CD4-positive, alpha-beta T cell treated with Interleukin-12 subunit alpha and Interleukin-12 subunit beta, for 1 hour (primary cell): ENCODE data around the gene BLOC1S1.

Experiments
- DNase-seq: peaks from one replicate; pipeline ENCODE4 v3.0.0-alpha.2; 2020

Gene BLOC1S1

DNA sequence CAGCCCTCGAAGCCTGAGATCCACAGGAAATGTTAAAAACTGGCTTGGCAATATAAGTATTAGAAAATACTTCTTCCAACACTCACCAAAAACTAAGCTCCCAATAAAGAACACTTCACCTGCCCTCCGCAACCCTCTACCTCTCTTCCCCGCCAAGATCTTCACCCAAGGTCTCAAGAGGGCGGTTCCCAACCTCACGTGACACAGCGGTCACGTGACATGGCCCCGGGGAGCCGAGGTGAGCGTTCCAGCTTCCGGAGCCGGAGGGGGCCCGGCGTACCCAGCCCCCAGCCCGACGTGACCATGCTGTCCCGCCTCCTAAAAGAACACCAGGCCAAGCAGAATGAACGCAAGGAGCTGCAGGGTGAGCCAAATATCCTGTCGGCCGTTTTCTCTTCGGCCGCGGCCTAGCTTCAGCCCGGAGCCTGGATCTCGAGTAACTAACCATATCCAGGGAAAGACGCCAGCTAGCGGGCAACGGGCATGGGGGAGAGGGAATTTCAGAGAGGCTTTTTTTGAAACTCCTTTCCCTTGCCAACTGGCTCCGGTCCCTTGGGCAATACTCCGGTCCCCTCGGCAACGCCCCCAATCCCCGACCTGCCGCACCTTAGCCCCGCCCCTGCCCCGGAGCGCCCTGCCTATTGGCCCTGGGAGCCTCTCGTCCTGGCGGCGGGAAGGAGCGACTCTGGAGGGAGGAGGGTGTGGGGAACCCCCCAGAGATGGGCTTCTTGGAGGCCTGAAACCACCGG, at the start of gene BLOC1S1:
Gene BLOC1S1, plus strand, starts transcription at position 214 of the 749 bp plus-strand sequence. Its CDS starts 6 bp downstream, at position 220.
- peak; percentile 91 for DNase-seq

DNA sequence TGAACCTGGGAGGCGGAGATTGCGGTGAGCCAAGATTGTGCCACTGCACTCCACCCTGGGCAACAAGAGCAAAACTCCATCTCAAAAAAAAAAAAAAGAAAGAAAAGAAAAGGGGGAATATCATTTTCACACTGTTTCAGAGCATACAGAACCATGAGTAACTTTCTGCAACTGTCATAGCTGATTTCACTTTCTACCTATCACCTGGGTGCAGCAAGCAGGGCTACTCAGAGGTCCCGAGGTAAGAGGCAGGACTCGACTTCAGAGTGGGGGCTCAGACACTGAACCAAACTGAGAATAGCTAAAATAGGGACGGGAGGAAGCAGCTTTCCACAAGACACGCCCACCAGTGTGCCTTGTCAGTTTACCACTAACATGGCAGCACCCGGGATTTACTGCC, 49.3 kb upstream of the BLOC1S1 start:
- DNase-seq: no peak

DNA sequence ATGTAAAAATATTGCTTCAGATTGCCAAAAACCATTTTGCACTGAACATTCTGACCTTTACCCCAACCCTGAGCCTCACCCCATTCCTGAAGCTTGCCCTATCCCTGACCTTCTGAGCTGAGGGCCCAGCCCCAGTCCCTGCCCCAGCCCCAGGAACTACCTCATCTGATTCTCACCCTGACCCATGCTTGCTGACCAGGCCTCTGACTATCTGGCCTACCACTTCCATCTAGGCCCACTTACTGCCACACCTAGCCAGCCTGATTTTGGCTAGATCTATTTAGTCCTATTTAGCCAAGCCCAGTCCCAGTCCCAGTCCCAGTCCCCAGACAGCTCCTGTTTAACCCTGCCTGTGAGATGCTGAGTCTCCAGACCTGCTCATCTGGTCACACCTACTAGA, 45.6 kb upstream of the BLOC1S1 start:
- DNase-seq: no peak

DNA sequence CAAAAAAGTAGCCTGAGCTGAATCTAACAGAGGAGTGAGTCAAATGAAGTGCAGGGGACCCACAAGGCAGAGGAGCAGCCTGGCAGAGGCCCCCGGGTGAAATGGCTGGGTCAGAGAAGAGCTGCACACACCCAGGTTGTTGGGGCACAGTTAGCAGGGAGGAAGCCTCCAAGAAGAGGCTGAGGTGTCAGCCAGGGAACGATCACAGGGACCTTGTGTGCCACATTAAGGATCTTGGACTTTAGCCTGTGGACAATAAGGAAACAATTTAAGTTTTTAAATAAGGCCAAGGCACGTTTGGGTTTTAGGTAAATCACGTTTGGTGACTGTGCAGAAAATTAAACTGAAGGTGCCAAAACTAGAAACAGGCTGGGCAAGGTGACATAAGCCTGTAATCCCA, 44.1 kb upstream of the BLOC1S1 start:
- no peak for DNase-seq

DNA sequence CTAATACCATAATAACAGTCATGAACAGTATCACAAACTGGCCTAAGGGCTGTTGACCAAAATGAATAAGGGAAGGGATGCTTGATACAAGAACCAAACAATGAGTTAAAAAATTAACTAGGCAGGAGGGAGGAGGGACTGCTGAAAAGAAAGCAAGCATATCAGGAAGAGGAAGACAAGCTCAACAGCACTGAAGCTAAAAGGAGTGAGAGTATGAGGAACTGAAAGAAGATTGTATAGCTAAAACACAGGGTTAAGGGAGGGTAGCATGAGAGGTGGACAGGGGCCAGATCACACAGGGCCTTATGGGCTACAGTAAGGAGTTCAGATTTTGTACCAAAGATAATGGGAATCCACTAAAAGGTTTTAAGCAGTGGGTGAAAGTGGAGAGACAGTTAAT, 42.2 kb upstream of the BLOC1S1 start:
- no peak for DNase-seq

DNA sequence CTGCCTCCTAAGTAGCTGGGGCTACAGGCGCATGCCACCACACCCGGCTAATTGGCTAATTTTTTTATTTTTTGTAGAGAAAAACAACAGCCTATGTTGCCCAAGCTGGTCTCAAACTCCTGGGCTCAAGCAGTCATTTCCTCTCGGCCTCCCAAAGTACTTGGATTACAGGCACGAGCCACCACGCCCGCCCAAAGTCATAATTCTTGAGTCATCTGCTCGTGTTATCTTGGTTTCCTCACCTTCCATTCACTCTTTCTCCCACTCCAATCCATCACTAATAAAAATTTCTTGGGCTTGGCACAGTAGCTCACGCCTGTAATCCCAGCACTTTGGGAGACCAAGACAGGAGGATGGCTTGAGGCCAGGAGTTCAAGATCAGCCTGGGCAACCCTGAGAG, 40.2 kb upstream of the BLOC1S1 start:
- no peak for DNase-seq

DNA sequence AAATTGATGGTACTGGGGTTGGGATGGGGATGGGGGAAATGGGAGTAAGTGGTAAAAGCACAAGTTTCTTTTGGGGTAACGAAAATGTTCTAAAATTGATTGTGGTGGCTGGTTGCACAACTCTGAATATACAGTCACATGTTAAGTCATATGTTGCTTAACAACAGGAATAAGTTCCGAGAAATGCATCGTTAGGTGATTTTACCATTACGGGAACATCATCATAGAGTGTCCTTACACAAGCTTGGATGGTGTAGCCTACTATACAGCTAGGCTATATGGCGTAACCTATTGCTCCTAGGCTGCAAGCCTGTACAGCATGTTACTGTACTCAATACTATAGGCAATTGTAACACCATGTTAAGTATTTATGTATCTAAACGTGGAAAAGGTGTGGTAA, 39.1 kb upstream of the BLOC1S1 start:
- DNase-seq: no peak

DNA sequence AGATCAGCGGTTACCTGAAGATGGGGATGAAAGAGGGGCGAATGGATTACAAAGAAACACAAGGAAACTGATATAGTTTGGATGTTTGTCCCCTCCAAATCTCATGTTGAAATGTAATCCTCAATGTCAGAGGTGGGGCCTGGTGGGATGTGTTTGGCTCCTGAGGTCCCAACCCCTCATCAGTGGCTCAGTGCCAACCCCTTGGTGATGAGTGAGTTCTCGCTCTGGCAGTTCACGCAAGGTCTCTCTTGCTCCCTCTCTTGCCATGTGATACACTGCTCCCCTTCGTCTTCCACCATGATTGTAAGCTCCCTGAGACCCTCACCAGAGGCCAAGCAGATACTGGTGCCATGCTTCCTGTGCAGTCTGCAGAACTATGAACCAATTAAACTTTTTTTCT, 36.2 kb upstream of the BLOC1S1 start:
- no peak for DNase-seq

DNA sequence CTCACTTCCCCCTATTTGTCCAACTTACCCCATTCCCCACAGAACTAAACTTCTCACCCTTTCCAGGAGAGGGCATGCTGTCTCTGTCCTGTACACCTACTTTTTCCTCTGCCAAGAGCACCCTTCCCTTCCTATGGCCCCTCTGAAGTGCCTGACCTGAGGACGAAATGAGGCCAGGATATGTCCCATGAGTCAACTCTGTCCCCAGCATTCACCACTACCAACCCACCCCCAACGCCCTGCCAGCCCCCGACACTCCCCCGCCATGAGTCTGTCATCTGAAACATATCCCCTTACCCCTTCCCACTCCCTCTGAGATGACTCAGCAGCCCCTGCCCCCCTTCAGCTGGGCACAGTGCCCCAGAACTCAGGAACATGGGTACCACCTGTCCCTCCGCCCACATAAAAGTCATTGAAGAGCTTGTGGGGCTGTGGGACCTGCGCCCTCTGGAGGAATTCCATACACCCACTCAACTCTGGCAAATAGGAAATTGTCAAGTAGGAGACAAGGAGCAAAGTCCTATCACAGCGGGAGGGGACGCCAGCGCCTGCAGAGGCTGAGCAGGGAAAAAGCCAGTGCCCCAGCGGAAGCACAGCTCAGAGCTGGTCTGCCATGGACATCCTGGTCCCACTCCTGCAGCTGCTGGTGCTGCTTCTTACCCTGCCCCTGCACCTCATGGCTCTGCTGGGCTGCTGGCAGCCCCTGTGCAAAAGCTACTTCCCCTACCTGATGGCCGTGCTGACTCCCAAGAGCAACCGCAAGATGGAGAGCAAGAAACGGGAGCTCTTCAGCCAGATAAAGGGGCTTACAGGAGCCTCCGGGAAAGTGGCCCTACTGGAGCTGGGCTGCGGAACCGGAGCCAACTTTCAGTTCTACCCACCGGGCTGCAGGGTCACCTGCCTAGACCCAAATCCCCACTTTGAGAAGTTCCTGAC, 34.4 kb upstream of the BLOC1S1 start:
- DNase-seq: no peak

DNA sequence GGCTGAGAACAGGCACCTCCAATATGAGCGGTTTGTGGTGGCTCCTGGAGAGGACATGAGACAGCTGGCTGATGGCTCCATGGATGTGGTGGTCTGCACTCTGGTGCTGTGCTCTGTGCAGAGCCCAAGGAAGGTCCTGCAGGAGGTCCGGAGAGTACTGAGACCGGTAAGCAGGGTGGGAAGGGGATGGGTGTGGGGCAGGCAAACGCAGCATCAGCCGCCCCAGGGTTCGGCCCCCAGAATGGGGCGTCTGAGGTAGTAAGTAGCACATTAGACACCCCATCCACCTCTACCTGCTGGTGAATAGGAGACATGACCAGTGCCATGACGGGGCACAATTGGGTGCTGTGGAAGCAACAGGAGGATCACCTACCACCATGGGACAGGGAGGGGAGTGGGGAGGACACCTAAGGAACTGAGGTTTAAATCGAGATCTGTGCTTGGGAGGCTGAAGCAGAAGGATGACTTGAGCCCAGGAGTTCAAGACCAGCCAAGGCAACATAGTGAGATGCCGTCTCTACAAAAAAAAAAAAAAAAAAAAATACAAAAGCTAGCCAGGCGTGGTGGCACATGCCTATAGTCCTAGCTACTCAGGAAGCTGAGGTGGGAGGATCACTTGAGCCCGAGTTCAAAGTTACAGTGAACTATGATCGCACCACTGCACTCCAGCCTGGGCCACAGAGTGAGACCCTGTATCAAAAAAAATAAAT, 33.6 kb upstream of the BLOC1S1 start:
- no peak for DNase-seq

DNA sequence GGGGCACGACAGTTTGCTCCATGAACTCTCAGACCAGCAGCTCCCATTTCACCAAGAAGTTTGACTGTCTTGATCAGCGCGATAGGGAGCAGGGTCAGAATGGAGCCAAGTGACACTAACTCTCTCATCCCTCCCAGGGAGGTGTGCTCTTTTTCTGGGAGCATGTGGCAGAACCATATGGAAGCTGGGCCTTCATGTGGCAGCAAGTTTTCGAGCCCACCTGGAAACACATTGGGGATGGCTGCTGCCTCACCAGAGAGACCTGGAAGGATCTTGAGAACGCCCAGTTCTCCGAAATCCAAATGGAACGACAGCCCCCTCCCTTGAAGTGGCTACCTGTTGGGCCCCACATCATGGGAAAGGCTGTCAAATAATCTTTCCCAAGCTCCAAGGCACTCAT, 32.2 kb upstream of the BLOC1S1 start:
- DNase-seq: no peak

DNA sequence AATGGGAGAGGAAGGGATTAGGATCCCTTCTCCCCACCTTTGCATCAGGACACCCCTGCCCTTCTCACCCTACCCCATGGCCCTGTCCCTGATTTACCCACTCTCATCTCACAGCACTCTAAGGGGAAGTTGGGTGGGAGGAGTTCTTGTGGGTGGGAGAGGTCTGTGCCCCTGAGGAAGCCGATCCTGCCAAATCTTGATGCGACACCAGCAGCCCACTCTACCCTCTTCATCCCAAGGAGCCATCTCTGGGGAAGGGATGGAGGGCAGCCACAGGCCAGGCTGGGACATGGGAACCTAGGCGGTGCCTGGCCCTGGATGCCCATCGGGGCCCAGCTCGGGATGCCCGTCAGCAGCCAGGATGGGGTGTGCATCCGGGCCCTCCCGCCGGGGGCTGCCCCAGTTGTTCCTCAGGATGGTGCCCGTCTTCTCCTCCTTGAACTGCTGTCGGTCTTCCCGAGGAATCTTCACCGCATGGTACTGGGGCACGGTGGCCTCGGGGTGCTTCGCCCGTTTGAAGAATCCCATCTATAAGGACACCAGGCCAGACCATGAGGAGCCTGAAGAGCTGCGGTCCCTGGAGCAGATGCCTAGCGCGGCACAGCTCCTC, 31.0 kb upstream of the BLOC1S1 start:
- DNase-seq: no peak

DNA sequence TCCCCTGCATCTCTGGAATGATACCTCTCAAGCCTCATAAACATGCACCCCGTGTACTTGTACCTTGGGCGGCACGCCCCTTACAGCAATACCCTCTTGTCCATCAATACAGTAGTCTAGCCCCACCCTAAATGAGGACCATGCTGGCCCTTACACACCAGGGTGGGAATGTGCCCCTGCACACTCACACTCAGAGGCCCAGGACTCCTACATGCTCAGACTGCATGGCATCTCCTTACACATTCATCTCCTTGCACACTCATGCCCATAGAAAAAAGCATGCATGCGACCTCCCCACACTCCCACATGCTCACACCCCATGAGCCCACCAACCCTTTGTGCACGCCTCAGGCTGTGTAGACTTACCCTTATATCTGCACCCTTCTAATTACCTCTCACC, 30.2 kb upstream of the BLOC1S1 start:
- no peak for DNase-seq

DNA sequence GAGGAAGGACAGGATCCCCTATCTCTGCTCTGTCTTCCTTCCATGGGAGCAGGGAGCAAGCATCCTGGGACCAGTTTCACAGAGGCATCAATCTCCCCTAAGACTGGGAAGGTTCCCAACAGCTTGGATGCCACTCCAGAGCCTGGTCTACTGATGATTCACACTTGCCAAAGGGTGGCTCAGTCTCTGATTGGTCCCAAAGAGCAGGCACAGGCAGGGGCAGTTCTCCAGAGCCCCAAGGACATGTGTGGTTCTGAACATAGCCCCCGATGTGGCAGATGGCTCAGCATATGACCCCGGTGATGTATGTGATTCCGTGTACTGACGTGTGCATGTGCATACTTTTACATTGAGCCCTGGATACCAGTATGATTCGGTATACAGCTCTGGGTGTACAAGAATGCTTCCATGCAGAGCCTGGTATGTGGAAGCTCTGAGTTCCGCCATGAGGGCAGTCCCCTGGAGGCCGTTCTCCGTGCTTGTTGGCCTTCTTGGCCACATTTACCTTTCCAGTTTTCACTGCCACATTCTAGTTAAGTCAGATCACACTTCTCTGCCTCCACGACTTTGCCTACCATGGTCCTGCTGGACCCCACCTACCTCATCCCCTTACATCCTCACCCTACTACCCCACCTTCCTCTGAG, 29.4 kb upstream of the BLOC1S1 start:
- DNase-seq: no peak

DNA sequence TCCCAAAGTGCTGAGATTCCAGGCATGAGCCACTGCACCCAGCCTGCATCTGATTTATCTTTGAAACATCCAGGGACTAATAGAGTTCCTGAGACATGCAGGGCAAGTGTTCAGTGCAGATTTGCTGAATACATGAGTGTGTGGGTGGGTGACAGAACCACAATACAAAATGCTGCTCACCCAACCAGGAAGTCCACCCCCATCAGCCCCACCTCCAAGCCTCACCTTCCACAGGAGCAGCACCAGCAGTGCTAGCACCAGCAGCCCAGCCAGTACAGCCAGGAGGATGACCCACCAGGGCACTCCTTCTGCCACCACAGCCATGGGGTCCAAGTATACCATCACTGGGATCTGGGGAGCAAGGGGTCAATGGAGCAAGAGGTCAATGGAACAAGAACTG, 28.1 kb upstream of the BLOC1S1 start:
- DNase-seq: no peak

DNA sequence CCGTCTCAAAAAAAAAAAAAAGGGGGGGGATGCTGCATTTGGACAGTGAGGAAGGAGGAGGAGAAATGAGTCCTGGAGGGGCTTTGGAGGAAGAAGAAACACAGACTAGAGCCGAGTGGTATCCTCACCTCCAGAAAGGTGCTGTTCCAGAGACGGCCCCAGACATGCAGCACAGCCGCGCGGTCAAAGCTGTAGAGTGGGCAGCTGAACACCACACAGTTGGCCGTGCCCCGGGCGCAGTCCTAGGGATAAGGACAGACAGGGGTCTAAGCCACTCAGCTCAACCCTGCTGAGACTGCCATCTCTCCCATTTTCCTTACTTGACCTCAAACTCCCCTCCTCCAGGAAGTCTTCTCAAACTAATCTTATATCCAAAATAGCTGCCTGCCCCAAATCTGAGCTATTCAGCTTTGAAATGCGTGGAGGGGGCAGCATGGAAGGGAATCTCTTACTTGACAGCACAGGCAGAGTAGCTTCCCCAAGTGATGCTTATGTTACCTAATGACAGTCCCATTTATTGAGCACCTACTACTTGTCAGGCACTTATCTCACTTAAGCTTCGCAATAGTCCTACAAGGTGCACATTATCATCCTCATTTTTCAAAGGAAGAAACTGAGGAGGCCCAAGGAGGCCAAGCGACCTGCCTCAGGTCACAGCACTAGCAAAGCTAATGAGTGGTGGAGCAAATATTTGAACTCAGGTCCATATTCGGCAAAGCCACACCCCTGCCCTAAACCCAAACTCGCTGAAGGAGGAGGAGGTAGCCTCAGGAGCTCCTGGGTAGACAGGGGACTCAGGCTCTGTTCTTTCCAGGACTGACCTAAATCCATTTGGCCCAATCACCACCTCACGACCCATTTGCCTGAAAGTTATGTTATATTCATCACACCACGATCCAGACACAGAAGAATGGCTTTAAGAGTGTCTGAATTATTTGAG, 26.9 kb upstream of the BLOC1S1 start:
- DNase-seq: no peak

DNA sequence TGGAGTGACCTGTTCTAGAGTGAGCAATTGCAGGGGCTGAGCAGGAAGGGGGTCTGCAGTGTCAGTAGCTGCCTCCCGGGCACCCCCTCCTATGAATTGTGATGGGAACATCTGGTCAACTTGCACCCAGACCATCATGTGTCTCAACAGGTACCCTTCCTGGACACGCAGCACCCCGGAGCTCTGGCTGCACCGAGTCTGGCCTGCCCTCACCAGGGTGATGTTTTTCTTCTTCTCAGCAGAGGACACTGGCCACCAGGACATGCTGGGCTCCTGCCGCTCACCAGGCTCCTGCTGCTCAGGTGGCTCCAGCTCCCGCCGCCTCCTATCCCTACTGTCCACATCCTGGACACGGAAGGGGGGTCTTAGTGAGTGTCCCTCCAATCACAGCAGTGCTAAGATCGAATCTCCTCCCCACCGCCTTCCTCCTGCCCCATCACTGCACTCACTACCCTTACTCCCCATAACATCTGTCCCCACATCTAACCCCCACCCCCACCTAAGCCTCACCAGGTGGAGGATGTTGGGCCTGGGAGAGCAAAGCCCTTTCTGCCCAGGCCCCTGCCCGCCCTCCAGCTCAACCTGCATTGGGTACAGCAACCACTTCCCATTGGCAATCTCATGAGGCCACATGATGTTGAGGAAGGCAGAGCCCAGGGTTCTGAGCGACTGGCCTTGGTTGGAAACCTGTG, 23.1 kb upstream of the BLOC1S1 start:
- no peak for DNase-seq

DNA sequence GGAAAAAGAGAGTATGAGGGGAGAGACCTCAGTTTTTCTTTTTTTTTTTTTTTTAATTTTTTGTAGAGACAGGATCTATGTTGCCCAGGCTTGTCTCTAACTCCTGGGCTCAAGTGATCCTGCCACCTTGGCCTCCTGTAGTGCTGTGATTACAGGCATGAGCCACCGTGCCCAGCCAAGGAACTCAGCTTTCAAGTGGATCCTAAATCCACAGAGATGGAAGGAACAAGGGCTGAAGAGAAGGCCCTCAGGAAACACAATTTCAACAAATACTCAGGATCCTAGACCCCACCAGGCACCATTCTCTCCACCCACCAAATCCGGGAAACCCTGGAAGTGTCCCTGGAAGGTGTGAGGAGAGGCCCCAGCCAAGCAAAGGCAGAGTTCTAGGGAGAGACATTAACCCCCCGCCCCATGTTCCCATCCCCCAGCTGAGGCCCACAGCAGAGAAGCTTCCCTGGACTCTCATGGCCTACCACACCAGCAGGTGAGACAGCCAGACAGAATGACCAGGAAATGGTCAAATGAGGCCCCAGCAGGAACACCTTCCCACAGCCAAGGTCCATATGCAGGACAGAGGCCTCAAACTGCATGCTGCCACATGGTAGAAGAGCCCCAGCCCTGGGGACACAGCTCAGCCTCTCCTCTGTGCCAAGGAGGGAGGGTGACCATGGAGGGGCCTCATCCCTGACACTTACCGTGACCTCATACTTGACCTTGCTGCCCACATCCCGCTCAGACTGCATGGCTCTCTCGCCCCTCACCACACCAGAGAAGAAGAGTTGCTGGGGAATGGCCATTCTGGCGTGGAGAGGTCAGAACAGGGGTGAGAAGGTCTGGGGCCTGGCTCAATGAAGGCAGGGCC, 22.3 kb upstream of the BLOC1S1 start:
- no peak for DNase-seq

DNA sequence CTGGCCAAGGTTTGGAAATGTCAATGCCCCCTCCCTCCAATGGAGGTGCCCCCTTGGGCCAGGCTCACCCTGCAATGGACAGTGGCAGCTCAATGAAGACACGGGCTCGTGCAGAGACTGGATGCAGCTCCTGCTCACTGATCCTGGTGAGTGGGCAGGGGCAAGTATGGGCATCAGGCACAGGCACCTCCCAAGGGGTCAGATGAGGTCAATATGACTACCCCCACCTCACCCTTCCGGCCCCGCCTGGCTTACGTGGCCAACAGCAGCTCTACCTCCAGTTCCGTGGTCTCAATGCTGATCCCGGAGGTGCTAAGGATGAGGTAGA, 21.7 kb upstream of the BLOC1S1 start:
- no peak for DNase-seq

DNA sequence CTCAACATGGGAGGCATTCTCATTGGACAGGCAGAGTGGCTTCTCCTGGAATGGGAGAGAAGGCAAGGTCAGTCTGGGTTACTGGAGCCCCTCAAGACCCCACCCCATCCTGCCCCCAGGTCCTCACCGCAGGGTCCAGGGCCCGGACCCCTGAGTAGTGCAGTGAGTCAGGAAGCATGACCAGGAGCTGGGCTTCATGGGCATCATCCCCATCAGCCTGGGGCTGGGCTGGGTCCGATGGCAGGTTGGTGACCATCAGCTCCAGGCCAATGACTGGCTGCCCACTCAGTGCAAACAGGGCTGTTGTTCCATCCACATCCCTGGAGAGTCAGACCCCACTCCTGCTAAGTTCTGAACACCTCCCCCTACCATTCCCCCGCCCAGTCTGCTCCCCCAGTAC, 21.2 kb upstream of the BLOC1S1 start:
- no peak for DNase-seq
